AG09309 (cell line): ENCODE measurements around the gene RAX2.

Source experiments
- DNase-seq: peaks from one replicate; pipeline ENCODE4 v3.0.0-alpha.2; 2010; ENCODE audit warnings: low read depth
- H3K4me3 ChIP-seq: 2 replicates; pipeline ENCODE4 v1.5.1; 2011; ENCODE audit warnings: mild to moderate bottlenecking, low read depth, low read length, moderate library complexity; ENCODE audit not compliant: control insufficient read depth
- CTCF ChIP-seq: IDR thresholded peaks from 2 replicates; pipeline ENCODE4 v1.5.1; 2011; ENCODE audit warnings: mild to moderate bottlenecking, low read depth, low read length, inconsistent platforms; ENCODE audit not compliant: insufficient read depth, control insufficient read depth; ENCODE audit errors: missing control alignments

RAX2 gene

DNA sequence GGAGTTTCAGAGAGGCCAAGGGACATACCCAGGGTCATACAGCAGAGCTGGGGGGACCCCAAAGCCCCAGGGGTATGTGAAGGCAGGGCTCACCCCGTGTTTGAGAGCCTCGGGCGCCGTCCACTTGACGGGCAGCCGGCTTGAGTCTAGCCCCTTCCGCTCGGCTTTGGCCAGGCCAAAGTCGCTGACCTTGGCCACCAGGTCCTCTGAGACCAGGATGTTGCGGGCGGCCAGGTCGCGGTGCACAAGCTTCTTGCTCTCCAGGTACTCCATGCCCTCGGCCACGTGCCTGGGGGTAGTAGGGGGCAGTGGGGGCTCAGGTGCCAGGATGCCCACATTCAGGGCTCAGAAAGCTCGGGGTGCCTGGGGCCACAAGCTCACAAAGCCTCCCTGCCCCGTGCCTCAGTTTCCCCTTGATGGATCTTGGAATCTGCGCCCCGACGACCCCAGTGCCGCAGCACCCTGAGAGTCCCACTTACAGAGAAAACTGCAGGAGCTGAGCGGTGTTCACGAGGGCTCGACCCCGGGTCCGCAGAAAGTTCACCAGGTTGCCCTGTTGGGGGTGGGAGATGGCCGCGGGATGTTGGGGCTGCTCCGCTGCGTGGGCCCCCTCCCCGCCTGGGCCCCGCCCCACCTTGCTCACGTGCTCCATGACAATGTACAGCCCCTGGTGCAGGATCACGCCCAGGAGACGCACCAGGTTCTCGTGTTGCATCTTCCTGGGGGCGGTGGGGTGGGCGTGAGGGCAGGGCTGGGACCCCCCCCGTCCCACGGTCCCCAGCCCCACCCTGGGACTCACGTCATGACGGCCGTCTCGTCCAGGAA, 7.1 kb upstream of the RAX2 start:
- DNase-seq, result no peak
- TF ChIP-seq CTCF, result no peak
- no peak overlapping the region for H3K4me3 ChIP-seq

- DNase-seq, result no peak
- H3K4me3 ChIP-seq, result no peak overlapping the region
- TF ChIP-seq CTCF, result no peak
Observed at GRCh38 chr19:3778104-3778867, 6.3 kb upstream of the RAX2 start.

DNA sequence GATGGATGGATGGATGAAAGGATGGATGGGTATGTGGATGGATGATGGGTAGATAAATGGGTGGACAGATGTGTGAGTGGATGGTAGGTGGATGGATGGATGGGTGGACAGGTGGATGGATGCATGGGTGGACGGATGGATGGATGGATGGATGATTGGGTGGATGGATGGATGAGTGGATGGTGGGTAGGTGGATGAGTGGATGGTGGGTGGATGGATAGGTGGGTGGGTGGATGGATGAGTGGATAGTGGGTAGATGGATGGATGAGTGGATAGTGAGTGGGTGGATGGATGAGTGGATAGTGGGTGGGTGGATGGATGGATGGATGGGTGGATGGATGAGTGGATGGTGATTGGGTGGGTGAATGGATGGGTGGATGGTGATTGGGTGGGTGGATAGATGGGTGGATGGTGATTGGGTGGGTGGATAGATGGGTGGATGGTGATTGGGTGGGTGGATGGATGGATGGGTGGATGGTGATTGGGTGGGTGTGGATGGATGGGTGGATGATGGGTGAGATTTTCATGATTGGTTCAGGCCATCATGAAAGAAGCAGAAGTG, 4.5 kb upstream of the RAX2 start:
- DNase-seq, result no peak
- no peak for TF ChIP-seq CTCF
- H3K4me3 ChIP-seq, result no peak overlapping the region

- TF ChIP-seq CTCF, result no peak
- DNase-seq, result no peak
- no peak overlapping the region for H3K4me3 ChIP-seq
Observed at GRCh38 chr19:3775831-3776230, 3.8 kb upstream of the RAX2 start.

DNA sequence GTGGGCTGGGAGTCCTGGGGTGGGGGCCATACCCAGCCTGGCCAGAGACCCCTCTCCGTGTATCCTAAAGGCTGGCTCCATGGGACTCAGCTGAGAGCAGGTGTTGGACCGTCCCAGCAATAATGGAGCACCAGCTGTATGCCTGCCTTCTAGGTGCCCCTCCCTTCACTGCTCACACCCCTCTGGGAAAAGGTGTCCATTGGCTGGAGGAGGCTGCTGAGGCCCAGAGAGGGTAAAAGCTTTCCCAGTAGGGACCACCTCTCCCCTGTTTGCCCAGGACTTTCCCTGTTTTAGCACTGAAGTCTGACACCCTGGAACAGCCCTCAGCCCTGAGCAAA, 3.3 kb upstream of the RAX2 start:
- no peak overlapping the region for H3K4me3 ChIP-seq
- TF ChIP-seq CTCF, result no peak
- DNase-seq, result no peak

DNA sequence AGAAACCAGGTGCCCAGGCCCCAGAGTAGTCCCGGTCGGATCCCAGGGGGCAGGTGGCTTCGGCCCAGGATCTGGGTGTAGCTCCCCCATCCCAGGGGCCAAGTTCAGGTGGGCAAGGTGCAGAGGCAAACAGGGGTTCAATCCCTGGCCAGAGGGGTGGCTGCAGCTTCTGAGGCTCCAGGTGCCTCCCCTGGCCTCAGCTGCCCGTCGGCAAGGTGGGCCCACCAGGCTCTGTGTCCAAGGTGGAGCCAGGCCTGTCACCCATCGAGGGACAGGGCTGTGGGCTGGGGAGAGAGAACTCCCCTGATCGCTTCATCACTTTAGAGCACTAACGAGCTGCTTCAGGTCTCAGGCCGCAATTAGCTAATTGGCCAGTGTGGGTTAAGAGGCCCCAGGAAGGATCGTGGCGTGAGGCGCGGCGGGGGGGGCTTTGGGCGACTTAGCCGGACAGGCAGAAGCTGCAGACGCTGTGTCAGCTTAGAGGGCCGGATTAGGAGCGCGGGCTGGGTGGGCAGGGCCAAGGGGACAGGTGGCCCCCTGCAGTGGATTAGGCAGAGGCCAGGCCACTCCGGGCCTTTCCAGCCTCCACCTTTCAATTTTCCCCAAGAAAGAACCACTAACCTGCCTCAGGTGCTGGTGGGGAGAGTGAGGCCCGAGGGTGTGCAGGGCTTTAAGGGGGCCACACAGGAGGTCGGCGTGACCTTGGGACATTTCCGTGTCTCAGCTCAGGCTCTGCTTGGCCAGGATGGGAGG, 2.8 kb upstream of the RAX2 start:
- no peak for TF ChIP-seq CTCF
- DNase-seq, result no peak
- no peak overlapping the region for H3K4me3 ChIP-seq
